ENCODE data around the gene NELFB.

NELFB gene

GRCh38 chr9:137247916-137248175 is 7.3 kb upstream of the NELFB start:
- TF ChIP-seq CTCF (IDR thresholded peaks at IDR 0.05) = no peak
- DNase-seq = no peak
- Histone ChIP-seq H3K4me3 (no peak overlapping the region), H3K9me3 (no peaks in the 10 kb centered on the region), H3K27me3 (peaks cover 0 to 30% of the 10 kb centered on the region in 2 donors), H3K4me1 (peaks cover 0 to 10% (median 8%) of the 10 kb centered on the region in 4 donors), H3K36me3 (peaks cover 2 to 11% (median 11%) of the 10 kb centered on the region in 3 donors), H3K27ac (no peak overlapping the region)
- intact Hi-C loops (cut with DNase I; ENCODE audit: low total_unique reads) = no loop called here

- Histone ChIP-seq H3K4me3 (no peak overlapping the region), H3K9me3 (no peaks in the 10 kb centered on the region), H3K27ac (no peak overlapping the region), H3K36me3 (no peaks in the 10 kb centered on the region), H3K27me3 (peaks cover 0 to 33% of the 10 kb centered on the region in 2 donors), H3K4me1 (peaks cover 0 to 12% (median 9%) of the 10 kb centered on the region in 4 donors)
- intact Hi-C loops (cut with DNase I; ENCODE audit: low total_unique reads) = no loop called here
- DNase-seq = no peak
- no peak for TF ChIP-seq CTCF (IDR thresholded peaks at IDR 0.05)
Observed at GRCh38 chr9:137250329-137251193, 4.6 kb upstream of the NELFB start.

- Histone ChIP-seq H3K9me3 (no peaks in the 10 kb centered on the region), H3K4me3 (no peak within 1 kb of the TSS), H3K27ac (no peak within 1 kb of the TSS), H3K27me3 (peaks cover 0 to 33% of the 10 kb centered on the region in 2 donors), H3K36me3 (no peaks in the 10 kb centered on the region), H3K4me1 (peaks cover 0 to 17% (median 13%) of the 10 kb centered on the region in 4 donors)
- no peak for TF ChIP-seq CTCF (IDR thresholded peaks at IDR 0.05)
- intact Hi-C loops (cut with DNase I; ENCODE audit: low total_unique reads) = no loop called here
- no peak for DNase-seq
Observed at GRCh38 chr9:137251194-137251461, 4.0 kb upstream of the NELFB start, which contains the start of gene STPG3. STPG3 (plus strand) TSS chr9:137251286; CDS start chr9:137251287, 1 bp downstream.

GRCh38 chr9:137251490-137252268 is 3.4 kb upstream of the NELFB start:
- Histone ChIP-seq H3K36me3 (peaks cover 0 to 5% (median 1%) of the 10 kb centered on the region in 3 donors), H3K27me3 (peaks cover 0 to 33% of the 10 kb centered on the region in 2 donors), H3K9me3 (no peaks in the 10 kb centered on the region), H3K27ac (no peak overlapping the region), H3K4me1 (peaks cover 0 to 22% (median 18%) of the 10 kb centered on the region in 4 donors), H3K4me3 (no peak overlapping the region)
- DNase-seq = no peak
- TF ChIP-seq CTCF (IDR thresholded peaks at IDR 0.05) = no peak
- intact Hi-C loops (cut with DNase I; ENCODE audit: low total_unique reads) = no loop called here

- H3K4me3 ChIP-seq = no peak overlapping the region
- H3K4me1 ChIP-seq = peaks cover 0 to 26% (median 23%) of the 10 kb centered on the region in 4 donors
- intact Hi-C loops (cut with DNase I; ENCODE audit: low total_unique reads) = no loop called here
- peaks cover 0 to 30% of the 10 kb centered on the region in 2 donors for H3K27me3 ChIP-seq
- DNase-seq = no peak
- no peak overlapping the region for H3K27ac ChIP-seq
- no peak for TF ChIP-seq CTCF (IDR thresholded peaks at IDR 0.05)
- no peaks in the 10 kb centered on the region for H3K9me3 ChIP-seq
- H3K36me3 ChIP-seq = peaks cover 0 to 15% (median 6%) of the 10 kb centered on the region in 3 donors
Observed at GRCh38 chr9:137252555-137253506, 2.3 kb upstream of the NELFB start.
